GM19467 (cell line): Measurements from ENCODE around the gene FGFR3.

Experiments used
- ATAC-seq: cut with Tn5 transposase; IDR thresholded peaks from one replicate; pipeline ENCODE4 v1.9.1; 2021; ENCODE audit warnings: mild to moderate bottlenecking, moderate library complexity; ENCODE audit not compliant: unreplicated experiment

FGFR3 gene

DNA sequence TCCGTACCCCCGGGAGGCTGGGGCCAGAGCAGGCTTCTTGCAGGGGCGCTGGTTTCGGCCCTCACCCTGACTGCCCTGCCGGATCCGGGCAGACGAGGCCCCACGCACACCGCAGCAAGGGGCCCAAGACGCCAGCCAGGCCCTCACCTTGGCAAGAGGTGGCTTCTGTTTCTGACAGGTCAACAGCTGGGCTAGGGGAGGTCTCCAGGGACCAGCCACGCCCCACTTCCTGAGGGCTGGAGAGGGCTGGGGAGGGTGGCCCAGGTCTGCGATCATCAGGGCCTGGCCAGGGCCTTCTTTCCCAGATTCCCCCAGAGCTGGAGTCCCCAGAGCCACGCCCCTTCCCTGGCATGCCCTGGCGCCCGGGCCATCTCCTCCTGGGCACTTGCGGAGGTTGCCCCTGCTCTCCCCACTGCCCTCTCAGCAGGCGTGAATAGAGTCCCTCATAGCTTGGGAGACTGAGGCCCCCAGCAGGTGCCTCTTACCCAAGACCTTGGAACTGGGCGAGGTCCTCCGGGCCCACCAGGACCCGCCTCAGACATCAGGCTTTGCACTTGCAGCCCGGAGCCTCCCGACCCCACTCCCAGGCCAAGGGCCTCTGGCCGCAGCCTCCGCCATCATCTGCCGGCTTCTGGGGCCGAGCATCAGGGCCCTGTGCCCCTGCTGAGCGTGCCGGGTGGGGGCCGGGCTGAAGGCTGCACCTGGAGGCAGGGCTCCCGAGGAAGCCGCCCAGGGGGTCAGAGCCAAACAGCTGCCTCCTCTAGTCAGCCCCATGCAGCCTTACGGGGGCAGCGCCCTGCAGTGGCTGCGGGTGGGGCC is 6.3 kb upstream of the FGFR3 start:
- no peak for ATAC-seq

DNA sequence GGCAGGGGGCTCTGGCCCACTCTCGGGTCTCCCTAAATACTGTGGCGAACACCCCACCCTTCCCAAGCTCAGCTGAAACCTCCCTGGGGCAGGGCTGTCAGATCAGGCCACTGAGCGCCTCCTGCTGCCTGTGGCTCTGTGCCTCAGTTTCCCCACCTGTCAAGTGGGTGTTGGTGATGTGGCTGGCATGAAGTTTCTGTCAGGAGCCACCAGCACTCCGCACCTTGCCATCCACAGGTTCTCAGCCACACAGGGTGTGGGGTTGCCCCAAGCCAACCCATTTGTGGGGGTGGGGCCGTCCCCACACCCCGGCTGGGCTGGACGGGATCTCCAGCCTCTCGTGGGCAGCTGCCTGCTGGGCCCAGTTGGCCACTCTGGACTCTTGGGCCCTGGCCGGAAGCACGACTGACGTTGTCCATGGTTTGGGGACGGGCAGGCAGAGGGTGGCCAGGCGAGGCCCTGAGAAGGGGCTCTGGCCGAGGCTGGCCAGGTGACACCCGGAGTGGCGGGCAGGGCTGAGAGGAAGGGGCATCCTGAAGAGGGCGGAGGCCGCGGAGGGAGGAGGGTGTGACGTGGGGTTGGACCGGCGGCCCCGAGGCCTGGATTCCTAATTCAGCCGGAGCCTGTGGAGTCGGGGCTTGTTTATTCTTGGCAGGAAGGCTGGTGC is 5.5 kb upstream of the FGFR3 start:
- no peak for ATAC-seq

DNA sequence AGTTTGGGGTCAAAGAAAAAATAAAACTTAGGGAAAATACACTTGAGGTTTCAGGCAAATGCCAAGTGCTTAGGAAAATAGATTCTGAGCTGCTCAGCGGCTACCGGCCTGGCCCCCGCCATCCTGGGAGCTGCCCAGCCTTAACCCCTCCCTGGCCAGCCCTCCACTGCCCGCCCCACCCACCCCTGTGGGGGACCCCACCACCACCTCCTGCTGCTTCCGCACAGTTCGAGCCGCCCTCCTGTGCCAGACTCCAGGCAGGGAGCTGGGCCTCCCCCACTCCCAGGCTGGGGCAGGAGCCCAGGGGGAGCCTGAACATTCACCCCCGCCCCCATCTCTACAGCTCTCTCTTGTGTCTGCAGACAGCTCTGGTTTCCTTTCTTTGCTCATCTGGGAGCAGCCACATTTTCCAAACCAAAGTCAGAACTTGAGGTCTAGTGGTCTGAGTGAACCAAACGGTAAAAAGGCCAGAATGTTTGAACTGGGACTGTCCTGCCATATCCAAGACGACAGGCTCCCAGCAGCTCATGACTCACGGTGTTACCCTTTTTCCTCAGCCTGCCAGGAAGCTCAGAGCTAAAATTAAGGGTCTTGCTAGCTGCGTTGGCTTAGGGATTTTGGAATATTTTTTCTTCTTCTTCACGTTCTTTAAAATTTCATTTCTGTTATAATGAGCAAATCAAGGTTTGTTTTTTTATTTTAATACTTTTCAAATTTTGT is 4.7 kb upstream of the FGFR3 start:
- no peak for ATAC-seq

GRCh38 chr4:1789552-1789951 is 3.5 kb upstream of the FGFR3 start:
- no peak for ATAC-seq

DNA sequence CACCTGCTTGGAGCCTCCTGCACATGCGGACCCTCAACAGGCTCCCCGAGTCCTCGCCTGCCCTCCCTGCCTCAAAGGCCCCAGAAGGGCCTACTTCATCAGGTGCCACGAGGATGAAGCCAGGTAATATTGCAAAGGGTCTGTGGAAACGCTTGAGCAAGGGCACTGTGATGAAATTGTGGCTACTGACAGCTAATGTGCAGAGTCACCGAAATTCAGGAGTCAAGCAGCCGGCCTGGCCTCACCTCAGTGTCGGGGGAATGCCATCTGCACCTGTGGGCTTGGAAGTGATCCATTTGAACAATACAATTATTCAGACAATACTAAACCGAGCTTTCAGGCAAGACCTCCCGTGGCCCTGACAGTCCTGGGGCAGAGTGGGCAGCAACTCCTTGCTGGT is 3.1 kb upstream of the FGFR3 start:
- no peak for ATAC-seq

- ATAC-seq: no peak
Observed at GRCh38 chr4:1792158-1792831, 798 bp upstream of the FGFR3 start.

DNA sequence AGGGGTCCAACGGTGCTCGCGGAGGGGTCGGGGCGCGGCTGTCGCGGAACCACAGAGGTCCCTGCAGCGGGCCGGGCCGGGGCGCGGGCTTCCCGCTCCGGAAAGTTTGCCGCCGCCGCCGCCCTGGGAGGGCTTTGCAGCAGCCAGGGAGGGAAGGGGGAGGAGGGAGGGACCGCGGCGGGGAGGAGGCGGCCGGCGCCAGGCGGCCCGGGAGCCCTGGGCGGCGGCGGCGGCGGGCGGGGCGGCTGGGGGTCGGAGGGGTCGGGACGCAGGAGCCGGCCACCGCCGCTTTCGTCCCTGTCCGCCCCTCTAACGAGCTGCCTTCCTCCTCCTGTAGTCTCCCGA is 375 bp downstream of the FGFR3 start:
- ATAC-seq: no peak

GRCh38 chr4:1793940-1794808 is 1.1 kb downstream of the FGFR3 start:
- ATAC-seq: no peak

DNA sequence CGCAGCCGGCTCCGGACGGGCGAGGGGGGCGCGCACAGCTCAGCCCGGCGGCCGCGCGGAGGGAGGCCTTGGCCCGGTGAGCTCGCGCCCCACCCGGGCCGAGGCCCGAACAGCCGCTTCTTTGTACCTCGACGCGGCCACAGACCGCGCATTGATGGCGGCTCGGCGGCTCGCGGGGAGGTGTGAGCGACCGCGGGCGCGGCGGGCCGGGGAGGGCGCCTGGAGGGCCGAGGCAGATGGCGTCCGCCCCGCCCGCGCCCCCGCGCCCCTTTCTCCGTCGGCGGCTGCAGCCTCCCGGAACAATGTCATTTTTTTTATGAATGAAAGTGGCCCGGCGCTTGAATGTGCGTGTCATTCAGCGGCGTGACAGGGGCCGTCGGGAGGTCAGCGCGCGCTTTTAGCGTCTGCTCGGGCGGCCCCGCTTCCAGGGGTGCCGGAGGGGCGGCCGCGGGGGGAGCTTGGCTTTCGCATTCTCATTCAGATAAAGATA is 1.8 kb downstream of the FGFR3 start:
- ATAC-seq: no peak

DNA sequence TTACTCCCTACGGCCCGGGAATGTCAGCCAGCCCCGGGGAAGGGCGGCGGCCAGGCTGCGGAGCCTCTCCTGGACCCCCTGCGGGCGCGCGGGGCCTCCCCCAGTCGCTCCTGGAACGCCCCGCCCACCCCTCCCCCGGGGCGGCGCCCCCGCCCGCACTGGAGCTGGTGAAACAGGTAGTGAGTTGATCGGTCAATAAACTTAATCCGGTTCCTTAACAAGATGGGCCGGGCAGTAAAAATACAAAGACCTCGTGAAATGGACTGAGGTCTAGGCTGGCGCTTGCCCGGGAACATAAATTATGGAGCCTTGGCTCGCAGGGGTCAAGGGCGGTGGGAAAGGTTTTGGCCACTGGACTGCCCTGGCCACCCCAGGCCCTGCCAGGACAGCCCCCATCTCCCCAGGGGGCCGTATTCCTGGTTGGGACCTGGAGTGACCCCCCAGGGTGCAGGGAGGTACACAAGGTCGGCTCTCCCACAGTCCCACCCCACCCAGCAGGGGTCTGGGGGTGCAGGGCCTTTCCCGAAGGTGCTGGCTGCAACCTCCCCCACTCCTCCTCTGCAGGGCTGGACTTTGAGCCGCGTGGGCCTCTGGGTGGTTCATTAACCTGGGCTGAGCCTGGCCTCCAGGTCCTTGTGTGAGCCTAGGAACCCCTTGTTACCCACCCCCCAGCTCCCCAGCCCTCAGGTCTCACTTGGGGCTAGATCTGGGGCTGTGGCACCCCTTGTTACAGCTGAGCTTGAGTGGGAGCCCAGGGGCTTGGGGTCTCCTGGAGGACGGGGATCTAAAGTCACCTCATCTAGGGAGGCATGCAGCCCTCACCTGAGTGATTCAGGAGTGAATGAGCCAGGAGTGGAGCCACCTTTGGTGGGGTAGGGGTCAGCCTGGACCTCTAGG is 2.5 kb downstream of the FGFR3 start:
- no peak for ATAC-seq

GRCh38 chr4:1796486-1797204 is 3.6 kb downstream of the FGFR3 start:
- no peak for ATAC-seq

DNA sequence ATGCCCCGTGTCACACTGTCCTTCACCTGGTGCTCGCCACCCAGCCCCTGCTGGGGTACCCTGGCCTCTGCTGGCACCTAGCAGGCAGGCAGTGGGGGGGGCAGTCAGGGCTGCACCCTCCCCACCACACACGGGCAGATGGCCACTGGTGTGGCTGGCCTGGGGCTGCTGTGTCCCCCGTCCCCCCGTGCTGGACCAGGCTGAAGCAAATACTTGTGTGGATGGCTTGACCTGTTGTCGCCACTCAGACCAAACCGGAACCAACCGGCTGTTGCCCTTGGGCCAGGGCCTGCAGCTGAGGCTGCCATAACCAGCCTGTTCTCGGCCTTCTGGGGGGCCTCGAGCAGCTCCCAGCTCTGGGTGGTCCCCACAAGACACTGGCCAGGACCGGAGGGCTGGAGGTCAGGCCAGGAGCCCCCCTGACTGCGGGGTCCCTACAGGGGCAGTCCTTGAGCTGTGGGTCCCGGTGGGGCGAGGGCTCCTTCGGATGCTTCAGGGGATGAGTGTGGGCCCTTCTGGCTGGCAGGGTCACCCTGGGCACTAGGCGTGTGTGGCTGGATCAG is 4.3 kb downstream of the FGFR3 start:
- no peak for ATAC-seq

GRCh38 chr4:1797861-1798579 is 4.9 kb downstream of the FGFR3 start:
- no peak for ATAC-seq

DNA sequence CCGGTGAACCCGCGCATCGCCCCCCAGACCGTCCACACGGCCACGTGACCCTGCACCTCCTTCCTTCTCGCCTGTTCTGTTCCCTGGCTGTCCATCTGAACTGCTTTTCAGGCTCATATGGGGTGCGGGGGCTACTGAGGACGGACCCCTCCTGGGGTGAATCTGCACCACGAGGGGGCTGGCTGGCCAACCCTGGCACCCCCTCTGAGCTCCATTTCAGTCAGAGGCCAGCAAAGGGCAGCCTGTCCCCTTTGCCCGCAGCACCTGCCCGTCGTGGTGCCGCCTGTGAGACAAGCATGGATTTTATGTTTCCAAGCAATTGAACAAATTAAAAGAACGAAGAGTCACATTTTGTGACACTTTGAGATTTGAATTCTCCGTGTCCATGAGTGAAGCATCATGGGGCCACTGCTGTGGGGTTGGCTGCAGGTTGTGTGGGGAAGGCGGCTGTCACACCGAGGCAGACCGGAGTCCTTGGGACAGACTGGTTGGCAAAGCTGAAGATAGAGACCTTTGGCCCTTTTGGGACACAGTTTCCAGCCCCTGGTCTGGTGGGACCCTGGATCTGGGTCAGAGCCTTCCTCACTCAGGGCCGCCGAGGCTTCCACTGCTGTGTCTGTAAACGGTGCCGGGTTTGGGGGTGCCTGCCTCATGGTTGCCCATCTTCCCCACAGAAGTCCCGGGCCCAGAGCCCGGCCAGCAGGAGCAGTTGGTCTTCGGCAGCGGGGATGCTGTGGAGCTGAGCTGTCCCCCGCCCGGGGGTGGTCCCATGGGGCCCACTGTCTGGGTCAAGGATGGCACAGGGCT is 5.7 kb downstream of the FGFR3 start:
- no peak for ATAC-seq

- ATAC-seq: no peak
Observed at GRCh38 chr4:1799387-1800375, 6.6 kb downstream of the FGFR3 start.

DNA sequence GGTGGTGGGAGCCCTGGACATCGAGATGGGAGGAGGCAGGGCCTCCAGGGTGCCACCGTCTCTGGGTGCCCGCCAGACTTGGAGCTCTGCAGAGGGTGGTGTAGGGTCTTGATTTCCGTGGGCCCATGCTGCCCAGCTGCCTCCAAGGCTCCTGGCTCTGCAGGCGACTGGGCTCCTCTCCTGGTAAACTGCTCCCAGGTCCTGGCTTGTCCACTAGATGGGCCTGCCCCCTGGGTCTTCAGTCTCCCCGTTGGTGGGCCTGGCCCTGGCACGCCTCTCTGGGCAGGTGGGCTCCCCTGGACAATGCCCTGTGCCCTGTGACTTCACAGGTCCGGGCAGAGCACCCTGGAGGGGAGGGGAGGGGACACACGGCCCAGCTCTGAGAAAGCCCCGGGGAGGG is 7.7 kb downstream of the FGFR3 start:
- ATAC-seq: no peak
